Ammon's horn (tissue), 1 donor: Measurements from ENCODE around the gene ADAP1.

Experiments
- DNase-seq: peaks from one replicate; pipeline ENCODE4 v3.0.0-alpha.2; 2016; ENCODE audit warnings: low spot score

ADAP1 gene

GRCh38 chr7:988963-989529 is 34.6 kb upstream of the ADAP1 start:
- no peak for DNase-seq

GRCh38 chr7:988426-988911 is 34.0 kb upstream of the ADAP1 start:
- DNase-seq = no peak

- no peak for DNase-seq
These were observed 33.4 kb upstream of the ADAP1 start for GRCh38 chr7:987909-988308.

GRCh38 chr7:986766-987751 is 32.6 kb upstream of the ADAP1 start:
- no peak for DNase-seq

- no peak for DNase-seq
These were observed 31.6 kb upstream of the ADAP1 start for GRCh38 chr7:985915-986741.

GRCh38 chr7:985127-985416 is 30.6 kb upstream of the ADAP1 start:
- DNase-seq = no peak

GRCh38 chr7:984361-985126 is 30.1 kb upstream of the ADAP1 start:
- no peak for DNase-seq

- no peak for DNase-seq
These were observed 29.2 kb upstream of the ADAP1 start for GRCh38 chr7:983616-984071.

- no peak for DNase-seq
These were observed 28.6 kb upstream of the ADAP1 start, which contains the start of gene CYP2W1 for GRCh38 chr7:983004-983615. TSS of gene CYP2W1 (plus strand) at chr7:983181. CDS start at chr7:983212, 31 bp downstream.

- DNase-seq = no peak
These were observed 28.1 kb upstream of the ADAP1 start for GRCh38 chr7:982511-983003.

GRCh38 chr7:981793-982510 is 27.5 kb upstream of the ADAP1 start:
- DNase-seq = no peak

- no peak for DNase-seq
These were observed 25.5 kb upstream of the ADAP1 start for GRCh38 chr7:979886-980571.

GRCh38 chr7:979151-979550 is 24.7 kb upstream of the ADAP1 start:
- DNase-seq = no peak

GRCh38 chr7:978416-979091 is 24.1 kb upstream of the ADAP1 start:
- no peak for DNase-seq

- no peak for DNase-seq
These were observed 23.5 kb upstream of the ADAP1 start for GRCh38 chr7:978049-978346.

- peak; percentile 91 for DNase-seq
These were observed 23.0 kb upstream of the ADAP1 start for GRCh38 chr7:977326-978048.

- no peak for DNase-seq
These were observed 22.4 kb upstream of the ADAP1 start for GRCh38 chr7:976901-977325.

- no peak for DNase-seq
These were observed 21.4 kb upstream of the ADAP1 start for GRCh38 chr7:975702-976473.
